Measurements from ENCODE around the gene SLC16A3. TPM values are rescaled to one million over a fixed set of nuclear protein-coding genes. Genes with fewer than 3 reads are reported as not detected.
A peak's percentile ranks its signal among the peaks of the same experiment; 100 is the strongest.

Gene SLC16A3
- total and polyA plus RNA-seq, 2 donors (not counting 1 experiment from before 2014, with no cell fraction given), result 14.9 to 65.7 TPM

DNA sequence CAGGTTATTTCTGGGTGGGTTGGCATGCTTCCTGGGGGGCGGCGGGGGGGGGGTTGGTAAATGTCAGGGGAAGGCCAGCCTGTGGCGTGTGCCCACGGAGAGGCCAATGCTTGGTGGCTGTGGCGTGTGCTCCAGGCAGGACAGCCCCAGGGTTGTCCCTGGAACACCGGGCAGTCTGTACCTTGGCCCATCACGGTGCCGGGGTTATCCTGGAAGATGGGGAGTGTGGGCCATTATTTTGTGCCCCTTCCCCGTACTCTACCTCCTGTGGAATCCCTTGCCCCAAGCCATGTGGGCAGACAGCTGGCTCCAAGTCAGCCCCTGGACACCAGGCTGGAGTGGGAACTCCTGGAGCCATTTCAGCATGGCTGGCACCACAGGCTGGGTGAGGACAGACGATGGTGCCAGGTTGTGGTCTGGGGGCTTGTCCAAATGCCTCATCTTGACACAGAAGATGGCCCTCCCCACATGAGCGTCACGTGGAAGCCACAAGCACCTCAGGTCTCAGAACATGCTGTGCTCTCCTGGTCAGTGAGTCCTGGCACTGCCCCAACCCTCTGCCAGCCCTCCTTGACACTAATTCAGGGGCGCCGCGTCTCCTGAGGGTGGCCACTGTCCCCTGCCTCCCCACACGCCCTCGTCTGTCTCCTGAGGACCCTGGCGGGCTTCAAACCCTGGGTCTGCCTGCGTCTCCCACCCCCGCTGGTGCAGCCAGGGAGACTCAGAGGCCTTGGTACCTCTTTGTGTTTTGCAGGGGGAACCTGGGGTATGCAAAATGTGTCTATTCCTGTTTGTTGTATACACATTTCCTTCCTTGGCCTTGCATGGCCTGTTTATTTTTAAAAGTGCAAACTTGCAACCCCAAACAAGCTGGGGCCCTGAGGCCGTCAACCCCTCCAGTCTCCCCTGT, 4.3 kb downstream of the SLC16A3 start:
- no peaks in the 10 kb centered on the region for H3K27me3 Mint-ChIP-seq
- no peak for ATAC-seq (ENCODE audit: low read depth)
- 77% methylated on average over 20 of the region's 21 CpGs for WGBS (ENCODE audit: insufficient coverage)
- ChIA-PET CTCF (interaction anchor here (1.0 to 1.1 kb wide), 2 partner anchors 27 to 68 kb away, joined by 4 read pairs; no protein-coding TSS in a partner anchor), POLR2A (interaction anchor here (0.6 to 1.4 kb wide), 4 partner anchors 27 to 1088 kb away, joined by 3 to 7 read pairs (median 4); no protein-coding TSS in a partner anchor)
- no peak overlapping the region for H3K4me3 ChIP-seq (ENCODE audit: control extremely low read depth in 1 of 5, extremely low read depth in 1 of 5, insufficient read depth in 1 of 5, low read depth in 2 of 5, low read length in 4 of 5)
- no peaks in the 10 kb centered on the region for H3K27me3 ChIP-seq (replicated peaks in 1 of 4; ENCODE audit: control extremely low read depth in 1 of 4, control insufficient read depth in 3 of 4, insufficient read depth in 4 of 4, low read length in 3 of 4)
- no peak overlapping the region for H2AFZ ChIP-seq (ENCODE audit: insufficient read depth, low read depth, low read length, poor library complexity, severe bottlenecking)
- H3K4me2 ChIP-seq (replicated peaks; ENCODE audit: low read depth, low read length, poor library complexity, severe bottlenecking), result peak overlapping the region; percentile 46
- H4K20me1 ChIP-seq (ENCODE audit: control insufficient read depth, insufficient read depth, low read length, poor library complexity, severe bottlenecking), result peaks cover 65% of the 10 kb centered on the region
- H3K4me1 Mint-ChIP-seq, result peaks cover 39% of the 10 kb centered on the region
- no peaks in the 10 kb centered on the region for H3K9me3 Mint-ChIP-seq (ENCODE audit: insufficient read depth)
- H3K79me2 ChIP-seq (ENCODE audit: control insufficient read depth, insufficient read depth, low read length), result no peaks in the 10 kb centered on the region
- H3K4me3 Mint-ChIP-seq, result peak overlapping the region; percentile 80
- H3K4me1 ChIP-seq (ENCODE audit: control insufficient read depth in 2 of 2, insufficient read depth in 2 of 2, low read length in 2 of 2), result peaks cover 26 to 72% of the 10 kb centered on the region in 2 donors
- no peak overlapping the region for H3K9ac ChIP-seq (ENCODE audit: low read length)
- no peaks in the 10 kb centered on the region for H3K9me3 ChIP-seq (ENCODE audit: control extremely low read depth in 1 of 3, control insufficient read depth in 2 of 3, insufficient read depth in 1 of 3, low read length in 2 of 3)
- H3K27ac ChIP-seq (ENCODE audit: low read length in 2 of 2), result peak overlapping the region in 1 of 2 donors; percentile 23
- DNase-seq, result no peak
- peak overlapping the region; percentile 74 for H3K27ac Mint-ChIP-seq
- H3K36me3 ChIP-seq (replicated peaks in 1 of 2; ENCODE audit: control extremely low read depth in 1 of 2, control insufficient read depth in 1 of 2, extremely low read depth in 1 of 2, insufficient read depth in 2 of 2, low read length in 1 of 2), result peaks cover 0 to 3% of the 10 kb centered on the region in 2 experiments
- TF ChIP-seq, protein P1, sequence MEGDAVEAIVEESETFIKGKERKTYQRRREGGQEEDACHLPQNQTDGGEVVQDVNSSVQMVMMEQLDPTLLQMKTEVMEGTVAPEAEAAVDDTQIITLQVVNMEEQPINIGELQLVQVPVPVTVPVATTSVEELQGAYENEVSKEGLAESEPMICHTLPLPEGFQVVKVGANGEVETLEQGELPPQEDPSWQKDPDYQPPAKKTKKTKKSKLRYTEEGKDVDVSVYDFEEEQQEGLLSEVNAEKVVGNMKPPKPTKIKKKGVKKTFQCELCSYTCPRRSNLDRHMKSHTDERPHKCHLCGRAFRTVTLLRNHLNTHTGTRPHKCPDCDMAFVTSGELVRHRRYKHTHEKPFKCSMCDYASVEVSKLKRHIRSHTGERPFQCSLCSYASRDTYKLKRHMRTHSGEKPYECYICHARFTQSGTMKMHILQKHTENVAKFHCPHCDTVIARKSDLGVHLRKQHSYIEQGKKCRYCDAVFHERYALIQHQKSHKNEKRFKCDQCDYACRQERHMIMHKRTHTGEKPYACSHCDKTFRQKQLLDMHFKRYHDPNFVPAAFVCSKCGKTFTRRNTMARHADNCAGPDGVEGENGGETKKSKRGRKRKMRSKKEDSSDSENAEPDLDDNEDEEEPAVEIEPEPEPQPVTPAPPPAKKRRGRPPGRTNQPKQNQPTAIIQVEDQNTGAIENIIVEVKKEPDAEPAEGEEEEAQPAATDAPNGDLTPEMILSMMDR (IDR thresholded peaks at IDR 0.05), result no peak
- TF ChIP-seq EZH2 (IDR thresholded peaks at IDR 0.05; ENCODE audit: borderline replicate concordance, insufficient read depth, low read depth, low read length, poor library complexity, severe bottlenecking), result no peak
- intact Hi-C loops (cut with micrococcal nuclease), result no loop called here

Measured in B cell (primary cell).